GM12878 (cell line): ENCODE data around the gene TBC1D5.

ENCODE experiments used
- FOXM1 ChIP-seq: IDR thresholded peaks from 2 replicates; pipeline ENCODE4 v1.6.1; 2012; ENCODE audit warnings: low read depth, mild to moderate bottlenecking, inconsistent platforms, low read length, moderate library complexity
- SIN3A ChIP-seq: IDR thresholded peaks from 2 replicates; pipeline ENCODE4 v1.6.1; 2012; ENCODE audit warnings: low read depth, low read length, improper control_type of control experiment

GRCh38 chr3:17645074-17645698 is 97.2 kb downstream of the TBC1D5 start:
- TF ChIP-seq FOXM1: no peak
- no peak for TF ChIP-seq SIN3A
